GM18505 (cell line): ENCODE data around the gene WNT5B.
"Not testable (repeated sequence)": the region's sequence is repeated elsewhere in the genome, so short reads cannot be mapped to it uniquely, and the experiment has no call there.

ENCODE experiments used
- ATAC-seq: cut with Tn5 transposase; IDR thresholded peaks from one replicate; pipeline ENCODE4 v1.9.1; 2021; ENCODE audit not compliant: unreplicated experiment
- POLR2A ChIP-seq: IDR thresholded peaks from 4 replicates; pipeline ENCODE4 v1.6.1; 2011; ENCODE audit warnings: borderline replicate concordance; ENCODE audit not compliant: insufficient read depth, insufficient read length; ENCODE audit errors: extremely low read depth

Gene WNT5B

GRCh38 chr12:1680804-1681492 lies 51.9 kb downstream of the WNT5B start:
- no peak for ATAC-seq
- no peak for TF ChIP-seq POLR2A

GRCh38 chr12:1681493-1681807 lies 52.4 kb downstream of the WNT5B start:
- no peak for ATAC-seq
- TF ChIP-seq POLR2A = no peak

GRCh38 chr12:1688086-1688710 lies 59.2 kb downstream of the WNT5B start:
- no peak for ATAC-seq
- TF ChIP-seq POLR2A = no peak

- peak; percentile 94 for ATAC-seq
- peak; percentile 87 for TF ChIP-seq POLR2A
Measured at GRCh38 chr12:1690578-1691122, 61.6 kb downstream of the WNT5B start, which contains the start of gene ADIPOR2. TSS of gene ADIPOR2 (plus strand) at chr12:1691070. CDS start at chr12:1754344, 63,274 bp downstream.

- no peak for TF ChIP-seq POLR2A
- ATAC-seq = peak; percentile 35
Measured at GRCh38 chr12:1691123-1692007, 62.3 kb downstream of the WNT5B start.

- ATAC-seq = no peak
- TF ChIP-seq POLR2A = no peak
Measured at GRCh38 chr12:1692226-1692625, 63.2 kb downstream of the WNT5B start.

- ATAC-seq = no peak
- no peak for TF ChIP-seq POLR2A
Measured at GRCh38 chr12:1692895-1693610, 64.0 kb downstream of the WNT5B start.

GRCh38 chr12:1695097-1695496 lies 66.1 kb downstream of the WNT5B start:
- ATAC-seq = not testable (repeated sequence)

- no peak for TF ChIP-seq POLR2A
- no peak for ATAC-seq
Measured at GRCh38 chr12:1695886-1696670, 67.0 kb downstream of the WNT5B start.

GRCh38 chr12:1696800-1697199 lies 67.8 kb downstream of the WNT5B start:
- no peak for ATAC-seq
- no peak for TF ChIP-seq POLR2A
